Upper lobe of right lung (tissue), 1 donor: Measurements from ENCODE around the gene ZSCAN1. TPM values are rescaled to one million over a fixed set of nuclear protein-coding genes. Genes with fewer than 3 reads are reported as not detected.
"Not testable (repeated sequence)": the region's sequence is repeated elsewhere in the genome, so short reads cannot be mapped to it uniquely, and the experiment has no call there.

Experiments used
- ATAC-seq: fragments of 200-7000 bp; cut with Tn5 transposase; one replicate; pipeline ENCODE4 v1.9.1; 2020; ENCODE audit warnings: mild to moderate bottlenecking, moderate library complexity
- DNase-seq: peaks from one replicate; pipeline ENCODE4 v3.0.0-alpha.2; 2020
- H3K27ac ChIP-seq: fragments of 200-600 bp; one replicate; pipeline ENCODE4 v1.8.0; 2022
- H3K27me3 ChIP-seq: fragments of 200-600 bp; one replicate; pipeline ENCODE4 v1.8.0; 2022; ENCODE audit warnings: mild to moderate bottlenecking
- H3K36me3 ChIP-seq: fragments of 200-600 bp; one replicate; pipeline ENCODE4 v1.8.0; 2022
- H3K4me1 ChIP-seq: fragments of 200-600 bp; one replicate; pipeline ENCODE4 v1.8.0; 2022
- H3K4me3 ChIP-seq: fragments of 200-600 bp; one replicate; pipeline ENCODE4 v1.8.0; 2022; ENCODE audit warnings: mild to moderate bottlenecking
- H3K9me3 ChIP-seq: fragments of 200-600 bp; one replicate; pipeline ENCODE4 v1.8.0; 2022
- intact Hi-C: fragments of 100-400 bp; cut with DNase I; formaldehyde crosslinking; loops from one replicate; pipeline ENCODE4 v1.11.0; 2022
- total RNA-seq: library from RNA; stranded (reverse); fragmentation: NEBNext Ultra II Directional; extraction: Animal tissue kit (Norgen Biotek cat#: 25700); gene quantifications from one replicate; pipeline ENCODE4 v1.2.1, GENCODE V29; 2021
- TF ChIP-seq, protein P1 (sequence below): fragments of 200-600 bp; IDR thresholded peaks from one replicate; pipeline ENCODE4 v1.8.0; 2022; ENCODE audit warnings: antibody characterized with exemption
- donor health status: DM: no; HTN: yes; CAD: no; lungs with severe emphysema.

Gene ZSCAN1
- total RNA-seq, 1 donor from 2014 or later: not detected

DNA sequence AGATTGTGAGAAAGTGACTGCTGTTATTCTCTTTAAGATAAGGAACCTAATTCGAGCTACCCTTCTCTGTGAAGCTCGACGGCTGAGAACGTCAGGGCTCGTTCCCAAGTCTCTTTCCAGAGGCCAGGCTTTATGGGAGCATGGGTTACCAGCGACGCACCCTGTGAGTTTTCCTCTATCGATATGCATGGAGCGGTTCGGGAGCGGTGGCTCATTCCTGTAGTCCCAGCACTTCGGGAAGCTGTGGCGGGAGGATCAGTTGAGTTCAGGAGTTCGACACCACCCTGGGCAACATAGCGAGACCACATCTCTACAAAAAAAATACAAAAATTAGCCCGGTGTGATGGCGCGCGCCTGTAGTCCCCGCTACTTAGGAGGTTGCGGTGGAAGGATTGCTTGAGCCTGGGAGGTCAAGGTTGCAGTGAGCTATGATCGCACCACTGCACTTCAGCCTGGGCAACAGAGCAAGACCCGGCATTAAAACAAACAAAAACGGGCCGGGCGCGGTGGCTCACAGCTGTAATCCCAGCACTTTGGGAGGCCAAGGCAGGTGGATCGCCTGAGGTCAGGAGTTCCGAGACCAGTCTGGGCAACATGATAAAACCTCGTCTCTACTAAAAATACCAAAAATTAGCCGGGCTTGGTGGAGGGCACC, 30.5 kb upstream of the ZSCAN1 start:
- Histone ChIP-seq H3K36me3 (peaks cover 28% of the 10 kb centered on the region), H3K27ac (peak overlapping the region; percentile 88), H3K4me3 (peak overlapping the region; percentile 79), H3K4me1 (peaks cover 8% of the 10 kb centered on the region), H3K9me3 (peaks cover 51% of the 10 kb centered on the region), H3K27me3 (no peaks in the 10 kb centered on the region)
- intact Hi-C loops: no loop called here
- ATAC-seq (no peak), DNase-seq (no peak)
- TF ChIP-seq, protein P1, sequence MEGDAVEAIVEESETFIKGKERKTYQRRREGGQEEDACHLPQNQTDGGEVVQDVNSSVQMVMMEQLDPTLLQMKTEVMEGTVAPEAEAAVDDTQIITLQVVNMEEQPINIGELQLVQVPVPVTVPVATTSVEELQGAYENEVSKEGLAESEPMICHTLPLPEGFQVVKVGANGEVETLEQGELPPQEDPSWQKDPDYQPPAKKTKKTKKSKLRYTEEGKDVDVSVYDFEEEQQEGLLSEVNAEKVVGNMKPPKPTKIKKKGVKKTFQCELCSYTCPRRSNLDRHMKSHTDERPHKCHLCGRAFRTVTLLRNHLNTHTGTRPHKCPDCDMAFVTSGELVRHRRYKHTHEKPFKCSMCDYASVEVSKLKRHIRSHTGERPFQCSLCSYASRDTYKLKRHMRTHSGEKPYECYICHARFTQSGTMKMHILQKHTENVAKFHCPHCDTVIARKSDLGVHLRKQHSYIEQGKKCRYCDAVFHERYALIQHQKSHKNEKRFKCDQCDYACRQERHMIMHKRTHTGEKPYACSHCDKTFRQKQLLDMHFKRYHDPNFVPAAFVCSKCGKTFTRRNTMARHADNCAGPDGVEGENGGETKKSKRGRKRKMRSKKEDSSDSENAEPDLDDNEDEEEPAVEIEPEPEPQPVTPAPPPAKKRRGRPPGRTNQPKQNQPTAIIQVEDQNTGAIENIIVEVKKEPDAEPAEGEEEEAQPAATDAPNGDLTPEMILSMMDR: no peak

DNA sequence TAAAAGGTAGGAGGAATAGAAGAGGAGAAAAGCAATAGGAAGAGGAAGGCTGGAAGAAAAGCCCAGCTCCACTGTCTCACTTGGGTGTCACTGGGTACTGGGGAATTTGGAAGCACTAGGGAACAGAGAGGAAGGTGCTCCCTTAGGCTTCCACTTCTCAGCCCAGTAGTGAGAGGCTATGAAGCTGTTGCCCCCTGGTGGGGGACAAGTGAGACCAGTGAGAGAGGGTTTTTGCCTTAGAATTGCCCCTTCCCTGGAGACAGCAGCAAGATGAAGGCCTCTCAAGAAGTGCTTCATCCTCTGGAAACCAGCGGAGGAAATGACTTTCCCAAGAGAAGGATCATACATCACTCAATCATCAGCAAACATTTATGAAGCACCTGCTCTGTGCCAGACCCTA, 26.5 kb upstream of the ZSCAN1 start:
- TF ChIP-seq, protein P1: no peak
- Histone ChIP-seq H3K36me3 (peaks cover 6% of the 10 kb centered on the region), H3K4me1 (no peaks in the 10 kb centered on the region), H3K9me3 (peaks cover 89% of the 10 kb centered on the region), H3K4me3 (no peak overlapping the region), H3K27ac (no peak overlapping the region), H3K27me3 (no peaks in the 10 kb centered on the region)
- DNase-seq (no peak), ATAC-seq (no peak)
- intact Hi-C loops: no loop called here

DNA sequence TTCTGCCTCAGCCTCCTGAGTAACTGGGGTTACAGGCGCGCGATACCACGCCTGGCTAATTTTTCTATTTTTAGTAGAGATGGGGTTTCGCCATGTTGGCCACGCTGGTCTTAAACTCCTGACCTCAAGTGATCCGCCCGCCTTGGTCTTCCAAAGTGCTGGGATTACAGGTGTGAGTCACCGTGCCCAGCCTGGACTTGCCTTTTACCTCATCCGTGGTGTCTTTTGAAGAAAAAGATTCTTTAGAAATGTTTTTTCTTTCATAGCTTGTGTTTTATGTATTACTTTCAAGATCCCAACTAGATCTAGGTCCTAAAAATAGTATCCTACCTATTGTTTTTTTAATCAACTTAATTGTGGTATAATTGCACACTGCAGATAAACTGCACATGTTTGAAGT, 24.9 kb upstream of the ZSCAN1 start:
- H3K27ac ChIP-seq, H3K27me3 ChIP-seq, H3K4me3 ChIP-seq, H3K36me3 ChIP-seq, intact Hi-C loops, ATAC-seq, DNase-seq, H3K4me1 ChIP-seq: not testable (repeated sequence)
- peaks cover 84% of the 10 kb centered on the region for H3K9me3 ChIP-seq

DNA sequence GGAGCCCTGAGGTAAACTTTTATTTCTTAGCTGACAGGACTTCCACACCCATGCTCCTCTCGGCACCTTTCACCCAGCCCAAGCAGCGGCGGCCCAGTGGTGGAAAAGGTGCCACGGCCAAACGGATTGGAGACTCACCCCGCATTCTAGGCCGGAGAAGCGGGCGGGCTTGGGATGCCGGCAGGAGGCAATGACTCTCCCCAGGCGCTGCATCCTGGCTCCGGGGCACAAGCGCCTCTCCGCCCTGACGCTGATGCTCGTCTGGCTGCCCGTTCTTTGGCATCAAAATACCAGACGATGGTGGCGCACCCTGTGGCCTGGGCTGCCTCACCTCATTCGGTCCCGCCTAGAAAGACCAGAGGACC, 24.5 kb upstream of the ZSCAN1 start:
- no peak overlapping the region for H3K27ac ChIP-seq
- peaks cover 81% of the 10 kb centered on the region for H3K9me3 ChIP-seq
- H3K4me1 ChIP-seq: no peaks in the 10 kb centered on the region
- H3K4me3 ChIP-seq: no peak overlapping the region
- H3K27me3 ChIP-seq: no peaks in the 10 kb centered on the region
- H3K36me3 ChIP-seq: peaks cover 6% of the 10 kb centered on the region
- intact Hi-C loops: no loop called here
- TF ChIP-seq, protein P1: no peak
- no peak for ATAC-seq
- no peak for DNase-seq

DNA sequence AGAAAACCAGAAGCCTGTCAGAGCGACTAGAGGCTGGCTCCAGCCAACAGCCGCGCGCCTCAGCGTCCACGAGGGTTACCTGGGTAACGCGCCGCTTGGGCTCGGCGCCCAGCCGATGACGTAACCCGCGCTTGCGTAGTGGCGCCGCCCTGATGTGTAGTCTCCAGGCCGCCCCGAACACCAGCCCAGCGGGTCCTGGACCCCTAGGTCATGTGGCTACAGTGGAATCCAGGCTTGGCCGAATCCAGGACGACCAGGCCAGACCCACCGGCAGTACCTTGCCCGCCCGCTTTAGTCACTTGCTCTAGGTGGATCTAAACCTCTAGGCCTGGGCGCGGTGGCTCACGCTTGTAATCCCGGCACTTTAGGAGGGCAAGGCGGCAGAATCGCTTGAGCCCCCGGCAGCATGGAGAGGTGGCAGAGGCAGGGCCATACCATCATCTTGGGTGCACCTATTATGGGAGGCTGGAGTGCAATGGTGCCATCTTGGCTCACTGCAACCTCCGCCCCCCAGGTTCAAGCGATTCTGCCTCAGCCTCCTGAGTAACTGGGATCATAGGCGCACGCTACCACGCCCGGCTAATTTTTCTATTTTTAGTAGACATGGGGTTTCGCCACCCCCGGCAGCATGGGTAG, 24.0 kb upstream of the ZSCAN1 start:
- TF ChIP-seq, protein P1: no peak
- DNase-seq (peak; percentile 73), ATAC-seq (peak; percentile 71)
- Histone ChIP-seq H3K4me1 (no peaks in the 10 kb centered on the region), H3K27me3 (no peaks in the 10 kb centered on the region), H3K4me3 (no peak overlapping the region), H3K27ac (no peak overlapping the region), H3K36me3 (peaks cover 6% of the 10 kb centered on the region), H3K9me3 (peaks cover 76% of the 10 kb centered on the region)
- intact Hi-C loops: no loop called here

DNA sequence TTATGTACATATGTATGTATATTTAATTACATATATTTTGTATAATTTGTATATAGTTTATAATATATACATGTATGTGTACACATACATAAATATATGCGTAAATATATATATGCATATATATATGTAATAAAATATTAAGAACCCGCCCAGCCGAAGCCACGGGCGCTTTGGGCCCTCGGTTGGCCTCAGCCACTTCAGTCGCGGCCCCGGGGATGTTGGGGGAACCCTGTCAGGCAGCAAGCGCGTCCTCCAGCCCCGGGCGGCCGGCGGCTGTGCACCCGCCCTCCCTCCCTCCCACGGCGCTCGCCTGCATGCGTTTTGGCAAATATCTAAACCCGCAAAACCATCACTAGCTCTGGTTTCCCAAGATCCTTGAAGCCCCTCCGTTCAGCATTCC, 23.3 kb upstream of the ZSCAN1 start:
- H3K36me3 ChIP-seq: peaks cover 6% of the 10 kb centered on the region
- no peaks in the 10 kb centered on the region for H3K27me3 ChIP-seq
- ATAC-seq (no peak), DNase-seq (no peak)
- intact Hi-C loops: no loop called here
- peaks cover 69% of the 10 kb centered on the region for H3K9me3 ChIP-seq
- no peak overlapping the region for H3K27ac ChIP-seq
- no peaks in the 10 kb centered on the region for H3K4me1 ChIP-seq
- TF ChIP-seq, protein P1: no peak
- H3K4me3 ChIP-seq: no peak overlapping the region
